Measurements from ENCODE around the gene SPOCK2. TPM values are rescaled to one million over a fixed set of nuclear protein-coding genes. Genes with fewer than 3 reads are reported as not detected.

Gene SPOCK2
- total RNA-seq, 1 experiment from 2014 or later: 1.8 TPM

GRCh38 chr10:72058347-72058898, 29.9 kb downstream of the SPOCK2 start:
- H3K4ac ChIP-seq (ENCODE audit: low read depth, low read length): no peak overlapping the region
- H4K5ac ChIP-seq (ENCODE audit: insufficient read length, low read depth, low read length): no peak overlapping the region
- no peaks in the 10 kb centered on the region for H3K23me2 ChIP-seq (ENCODE audit: insufficient read length, low read depth, low read length, poor library complexity, severe bottlenecking)
- H3K9ac ChIP-seq (ENCODE audit: extremely low read depth, insufficient read length, low read length): no peak overlapping the region
- no peak overlapping the region for H2AK5ac ChIP-seq (ENCODE audit: insufficient read length, low read length)
- no peak for DNase-seq
- no peak overlapping the region for H2BK20ac ChIP-seq (ENCODE audit: low read depth, low read length, poor library complexity, severe bottlenecking)
- no peaks in the 10 kb centered on the region for H4K20me1 ChIP-seq (ENCODE audit: control insufficient read depth, insufficient read depth, insufficient read length)
- H2BK12ac ChIP-seq (ENCODE audit: insufficient read length, low read depth, low read length): no peak overlapping the region
- H3K9me3 ChIP-seq (ENCODE audit: control insufficient read depth, low read depth, low read length): no peaks in the 10 kb centered on the region
- peaks cover 19 to 31% of the 10 kb centered on the region in 2 experiments for H3K4me1 Mint-ChIP-seq
- no peak overlapping the region for H3K56ac ChIP-seq (ENCODE audit: insufficient read length, low read depth, low read length)
- no peak overlapping the region for H3K27ac ChIP-seq (ENCODE audit: insufficient read length, low read depth, low read length)
- no peak overlapping the region for H2BK5ac ChIP-seq (ENCODE audit: insufficient read length, low read length)
- no peaks in the 10 kb centered on the region for H3K36me3 Mint-ChIP-seq (ENCODE audit: insufficient read depth in 1 of 3, low read depth in 3 of 3)
- H2AFZ ChIP-seq (ENCODE audit: low read length): no peak overlapping the region
- no peak overlapping the region for H2BK15ac ChIP-seq (ENCODE audit: low read depth, low read length)
- no peak overlapping the region for H3K4me3 Mint-ChIP-seq
- H3K27me3 Mint-ChIP-seq (ENCODE audit: low read depth): peaks cover 5% of the 10 kb centered on the region
- H3T11ph ChIP-seq (ENCODE audit: low read length): no peak overlapping the region
- H4K8ac ChIP-seq (replicated peaks; ENCODE audit: insufficient read length, low read depth, low read length): no peak overlapping the region
- H4K91ac ChIP-seq (ENCODE audit: insufficient read length, low read depth, low read length): no peak overlapping the region
- H2BK120ac ChIP-seq (ENCODE audit: low read depth, low read length, poor library complexity, severe bottlenecking): no peak overlapping the region
- no peak overlapping the region for H3K18ac ChIP-seq (ENCODE audit: insufficient read length, low read depth, low read length)
- no CpG with 5 or more reads among the region's 12 CpGs for WGBS (ENCODE audit: extremely low coverage, insufficient read length, low lambda C conversion rate)
- no peak overlapping the region; a peak in 1 of 7 replicates for H3K27ac Mint-ChIP-seq
- no peak overlapping the region for H3K4me2 ChIP-seq (ENCODE audit: insufficient read depth, insufficient read length, low read length)
- no peaks in the 10 kb centered on the region for H3K79me2 ChIP-seq (ENCODE audit: insufficient read depth, low read length)
- H3K14ac ChIP-seq (ENCODE audit: insufficient read depth, low read length): no peak overlapping the region
- no peaks in the 10 kb centered on the region for H3K9me3 Mint-ChIP-seq
- no peaks in the 10 kb centered on the region for H3K79me1 ChIP-seq (ENCODE audit: insufficient read depth, low read depth, low read length, poor library complexity, severe bottlenecking)
- H3K4me1 ChIP-seq (ENCODE audit: insufficient read depth, low read length): no peaks in the 10 kb centered on the region
- no peak overlapping the region for H3K23ac ChIP-seq (ENCODE audit: insufficient read length, low read depth, low read length)
- no peak for TF ChIP-seq CTCF (conservative IDR thresholded peaks at IDR 0.05)
- no peaks in the 10 kb centered on the region for H3K27me3 ChIP-seq (ENCODE audit: insufficient read depth, low read length)
